Chondrocyte (in vitro differentiated cells): ENCODE results near the gene SIMC1. TPM values are rescaled to one million over a fixed set of nuclear protein-coding genes. Genes with fewer than 3 reads are reported as not detected.
"Not testable (repeated sequence)": the region's sequence is repeated elsewhere in the genome, so short reads cannot be mapped to it uniquely, and the experiment has no call there.

Source experiments
- DNase-seq: peaks from one replicate; pipeline ENCODE4 v3.0.0; 2021; ENCODE audit warnings: mixed read lengths, low spot score
- H3K27ac Mint-ChIP-seq: one replicate; pipeline ENCODE4 v1.8.0; 2021; ENCODE audit warnings: mild to moderate bottlenecking, moderate library complexity, mixed read lengths; ENCODE audit not compliant: unreplicated experiment
- H3K27me3 Mint-ChIP-seq: 2 replicates; pipeline ENCODE4 v1.8.0; 2021; ENCODE audit warnings: low read depth, mixed read lengths
- H3K36me3 Mint-ChIP-seq: 2 replicates; pipeline ENCODE4 v1.8.0; 2021; ENCODE audit warnings: low read depth, mixed read lengths
- H3K4me1 Mint-ChIP-seq: 2 replicates; pipeline ENCODE4 v1.8.0; 2021; ENCODE audit warnings: low read depth, mild to moderate bottlenecking, mixed read lengths
- H3K4me3 Mint-ChIP-seq: one replicate; pipeline ENCODE4 v1.8.0; 2021; ENCODE audit warnings: mild to moderate bottlenecking, moderate library complexity, mixed read lengths; ENCODE audit not compliant: unreplicated experiment
- H3K9me3 Mint-ChIP-seq: 2 replicates; pipeline ENCODE4 v1.8.0; 2021; ENCODE audit warnings: low read depth, mixed read lengths
- total RNA-seq: library from RNA; stranded (reverse); gene quantifications from 3 replicates; pipeline ENCODE4 v1.2.1, GENCODE V29; 2021
- TF ChIP-seq, protein P1 (sequence below): fragments of 200-600 bp; sonication (generic); IDR thresholded peaks from 2 replicates; pipeline ENCODE4 v1.5.0; 2021; ENCODE audit warnings: antibody characterized with exemption, mild to moderate bottlenecking, moderate library complexity

SIMC1 gene
- total RNA-seq, 1 donor from 2014 or later, result 19.1 TPM

GRCh38 chr5:176235155-176235554 is 3.1 kb upstream of the SIMC1 start:
- not testable (repeated sequence) for H3K4me3 Mint-ChIP-seq, DNase-seq, H3K27me3 Mint-ChIP-seq, H3K36me3 Mint-ChIP-seq, H3K27ac Mint-ChIP-seq, H3K9me3 Mint-ChIP-seq
- TF ChIP-seq, protein P1, sequence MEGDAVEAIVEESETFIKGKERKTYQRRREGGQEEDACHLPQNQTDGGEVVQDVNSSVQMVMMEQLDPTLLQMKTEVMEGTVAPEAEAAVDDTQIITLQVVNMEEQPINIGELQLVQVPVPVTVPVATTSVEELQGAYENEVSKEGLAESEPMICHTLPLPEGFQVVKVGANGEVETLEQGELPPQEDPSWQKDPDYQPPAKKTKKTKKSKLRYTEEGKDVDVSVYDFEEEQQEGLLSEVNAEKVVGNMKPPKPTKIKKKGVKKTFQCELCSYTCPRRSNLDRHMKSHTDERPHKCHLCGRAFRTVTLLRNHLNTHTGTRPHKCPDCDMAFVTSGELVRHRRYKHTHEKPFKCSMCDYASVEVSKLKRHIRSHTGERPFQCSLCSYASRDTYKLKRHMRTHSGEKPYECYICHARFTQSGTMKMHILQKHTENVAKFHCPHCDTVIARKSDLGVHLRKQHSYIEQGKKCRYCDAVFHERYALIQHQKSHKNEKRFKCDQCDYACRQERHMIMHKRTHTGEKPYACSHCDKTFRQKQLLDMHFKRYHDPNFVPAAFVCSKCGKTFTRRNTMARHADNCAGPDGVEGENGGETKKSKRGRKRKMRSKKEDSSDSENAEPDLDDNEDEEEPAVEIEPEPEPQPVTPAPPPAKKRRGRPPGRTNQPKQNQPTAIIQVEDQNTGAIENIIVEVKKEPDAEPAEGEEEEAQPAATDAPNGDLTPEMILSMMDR, result peak; percentile 75
- peaks cover 12% of the 10 kb centered on the region for H3K4me1 Mint-ChIP-seq

- DNase-seq, H3K4me3 Mint-ChIP-seq, H3K4me1 Mint-ChIP-seq, H3K27ac Mint-ChIP-seq, H3K27me3 Mint-ChIP-seq, H3K36me3 Mint-ChIP-seq, H3K9me3 Mint-ChIP-seq: not testable (repeated sequence)
These were observed 540 bp downstream of the SIMC1 start for GRCh38 chr5:176238645-176239283.

- not testable (repeated sequence) for H3K4me1 Mint-ChIP-seq, H3K4me3 Mint-ChIP-seq, H3K36me3 Mint-ChIP-seq, DNase-seq, H3K9me3 Mint-ChIP-seq, H3K27ac Mint-ChIP-seq, H3K27me3 Mint-ChIP-seq
These were observed 1.1 kb downstream of the SIMC1 start for GRCh38 chr5:176239304-176239703.

DNA sequence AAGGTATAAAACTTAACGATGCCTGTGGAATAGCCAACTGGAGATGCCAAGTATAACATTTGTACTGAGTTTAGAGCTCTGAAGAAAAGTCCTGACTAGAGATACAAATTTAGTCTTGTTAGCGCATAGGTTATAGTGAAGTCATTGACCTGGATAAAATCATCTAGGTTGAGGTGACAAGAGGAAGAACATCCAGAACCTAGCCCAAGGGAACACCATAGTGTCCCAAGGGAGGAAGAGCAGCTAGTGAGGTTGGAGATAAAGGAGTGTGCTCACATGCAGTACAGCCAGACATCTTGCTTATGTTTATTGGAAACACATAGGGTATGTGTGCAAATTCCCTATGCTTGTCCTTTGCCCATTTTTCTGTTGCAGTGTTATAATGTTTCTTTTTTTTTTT is 6.1 kb downstream of the SIMC1 start:
- H3K4me3 Mint-ChIP-seq, DNase-seq, H3K27ac Mint-ChIP-seq, H3K4me1 Mint-ChIP-seq, H3K27me3 Mint-ChIP-seq, H3K9me3 Mint-ChIP-seq, H3K36me3 Mint-ChIP-seq: not testable (repeated sequence)

DNA sequence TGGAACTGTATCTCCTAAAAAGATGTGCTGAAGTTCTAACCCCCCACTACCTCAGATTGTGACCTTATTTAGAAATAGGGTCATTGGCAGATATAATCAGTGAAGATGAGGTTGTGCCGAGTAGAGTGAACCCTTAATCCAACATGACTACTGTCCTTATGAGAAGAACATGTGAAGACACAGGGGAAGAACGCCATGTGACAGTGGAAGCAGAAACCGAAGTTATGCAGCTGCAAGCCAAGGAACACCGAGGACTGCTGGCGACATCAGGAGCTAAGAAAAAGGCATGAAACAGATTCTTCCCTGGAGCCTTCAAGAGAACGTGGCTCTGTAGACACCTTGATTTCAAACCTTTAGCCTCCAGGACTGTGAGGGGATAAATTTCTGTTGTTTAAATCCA is 6.8 kb downstream of the SIMC1 start:
- not testable (repeated sequence) for H3K4me1 Mint-ChIP-seq, H3K27me3 Mint-ChIP-seq, H3K4me3 Mint-ChIP-seq, H3K27ac Mint-ChIP-seq, H3K36me3 Mint-ChIP-seq, H3K9me3 Mint-ChIP-seq, DNase-seq

DNA sequence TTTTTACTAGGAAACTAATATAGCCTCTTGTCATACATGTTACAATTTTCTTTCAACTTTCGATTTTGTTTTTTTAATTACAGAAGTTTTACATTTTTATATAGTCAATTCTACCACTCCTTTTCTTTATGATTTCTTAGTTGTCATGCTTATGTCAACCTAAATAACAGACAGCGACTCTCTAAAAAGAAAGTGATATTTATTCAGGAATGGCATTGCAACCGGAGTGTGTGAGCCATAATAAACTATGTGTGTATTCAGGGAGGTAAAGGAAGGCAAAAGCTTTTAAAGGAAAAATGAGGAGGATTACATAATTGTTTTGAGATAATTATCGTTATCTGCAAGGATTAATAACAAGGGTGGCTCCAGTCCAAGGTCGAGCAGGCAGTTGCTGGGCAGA is 7.3 kb downstream of the SIMC1 start:
- H3K36me3 Mint-ChIP-seq, H3K4me1 Mint-ChIP-seq, H3K27ac Mint-ChIP-seq, H3K27me3 Mint-ChIP-seq, DNase-seq, H3K9me3 Mint-ChIP-seq, H3K4me3 Mint-ChIP-seq: not testable (repeated sequence)

DNA sequence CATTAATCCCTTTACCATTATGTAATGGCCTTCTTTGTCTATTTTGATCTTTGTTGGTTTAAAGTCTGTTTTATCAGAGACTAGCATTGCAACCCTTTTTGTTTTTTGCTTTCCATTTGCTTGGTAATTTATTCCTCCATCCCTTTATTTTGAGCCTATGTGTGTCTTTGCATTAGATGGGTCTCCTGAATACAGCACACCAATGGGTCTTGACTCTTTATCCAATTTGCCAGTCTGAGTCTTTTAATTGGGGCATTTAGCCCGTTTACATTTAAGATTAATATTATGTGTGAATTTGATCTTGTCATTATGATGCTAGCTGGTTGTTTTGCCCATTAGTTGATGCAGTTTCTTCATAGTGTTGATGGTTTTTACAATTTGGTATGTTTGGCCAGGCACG is 12.5 kb downstream of the SIMC1 start:
- H3K27ac Mint-ChIP-seq, H3K27me3 Mint-ChIP-seq, H3K9me3 Mint-ChIP-seq, H3K36me3 Mint-ChIP-seq, H3K4me1 Mint-ChIP-seq, DNase-seq, H3K4me3 Mint-ChIP-seq: not testable (repeated sequence)

- not testable (repeated sequence) for H3K9me3 Mint-ChIP-seq, H3K27ac Mint-ChIP-seq, H3K4me1 Mint-ChIP-seq, H3K36me3 Mint-ChIP-seq, H3K4me3 Mint-ChIP-seq, DNase-seq, H3K27me3 Mint-ChIP-seq
These were observed 13.9 kb downstream of the SIMC1 start for GRCh38 chr5:176252171-176252570.

DNA sequence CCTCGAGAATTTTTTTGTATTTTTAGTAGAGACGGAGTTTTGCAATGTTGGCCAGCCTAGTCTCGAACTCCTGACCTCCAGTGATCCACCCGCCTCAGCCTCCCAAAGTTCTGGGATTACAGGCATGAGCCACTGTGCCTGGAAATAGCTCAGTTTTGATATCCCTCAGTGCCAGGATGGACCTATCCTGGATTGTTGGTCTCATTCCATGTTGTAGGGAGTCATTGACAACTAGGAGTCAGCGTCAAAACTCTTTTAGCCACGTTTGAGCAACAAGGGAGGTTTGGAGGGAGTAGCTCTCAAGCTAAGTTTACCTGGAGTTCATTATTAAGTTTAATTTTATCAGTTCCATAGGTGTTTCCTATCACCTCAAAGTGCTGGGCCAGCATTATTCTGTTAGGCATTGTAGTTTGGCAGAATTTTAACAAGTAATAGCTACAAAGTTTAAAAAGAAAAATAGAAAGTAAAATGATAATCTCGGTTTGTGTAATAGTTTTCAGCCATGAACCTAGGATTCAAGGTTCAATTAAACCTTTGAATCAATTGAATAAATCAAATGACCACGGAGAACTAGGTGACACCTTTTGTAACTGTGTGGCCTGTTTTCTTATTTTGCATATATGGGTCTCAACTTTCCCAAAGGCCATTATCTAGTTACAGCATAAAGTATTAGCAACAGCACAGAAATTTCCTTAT is 15.3 kb downstream of the SIMC1 start:
- not testable (repeated sequence) for H3K27ac Mint-ChIP-seq, H3K4me3 Mint-ChIP-seq, H3K9me3 Mint-ChIP-seq

DNA sequence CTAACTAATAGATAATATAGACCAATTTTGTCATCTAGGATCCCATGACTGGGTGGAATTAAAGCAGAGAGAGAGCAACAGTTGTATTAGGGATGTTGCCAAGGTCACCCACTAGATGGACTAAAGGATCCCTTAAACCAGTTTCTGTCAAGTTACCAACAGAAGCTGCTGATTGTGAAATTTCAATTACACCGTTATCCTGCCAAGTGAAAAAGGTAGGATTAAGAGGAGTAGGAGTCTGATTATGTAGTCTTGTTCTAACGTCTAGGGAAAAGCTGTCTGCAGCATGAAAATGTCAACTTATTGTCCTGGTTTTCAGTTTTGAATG is 15.8 kb downstream of the SIMC1 start:
- not testable (repeated sequence) for H3K36me3 Mint-ChIP-seq, H3K4me1 Mint-ChIP-seq, H3K9me3 Mint-ChIP-seq, H3K27ac Mint-ChIP-seq, H3K27me3 Mint-ChIP-seq, H3K4me3 Mint-ChIP-seq, DNase-seq

More for the DNA sequence above, 15.3 kb downstream of the SIMC1 start:
- DNase-seq, H3K36me3 Mint-ChIP-seq, H3K4me1 Mint-ChIP-seq, H3K27me3 Mint-ChIP-seq: not testable (repeated sequence)

- H3K4me1 Mint-ChIP-seq, DNase-seq, H3K27ac Mint-ChIP-seq, H3K27me3 Mint-ChIP-seq, H3K36me3 Mint-ChIP-seq, H3K9me3 Mint-ChIP-seq, H3K4me3 Mint-ChIP-seq: not testable (repeated sequence)
These were observed 19.8 kb downstream of the SIMC1 start for GRCh38 chr5:176257871-176258505.

- not testable (repeated sequence) for H3K9me3 Mint-ChIP-seq, H3K4me3 Mint-ChIP-seq, H3K27me3 Mint-ChIP-seq, H3K36me3 Mint-ChIP-seq, H3K27ac Mint-ChIP-seq, H3K4me1 Mint-ChIP-seq, DNase-seq
These were observed 22.5 kb downstream of the SIMC1 start for GRCh38 chr5:176260682-176261081.
